HG03280 (cell line): Measurements from ENCODE around the gene CA14.
A peak's percentile ranks its signal among the peaks of the same experiment; 100 is the strongest.
"Not testable (repeated sequence)": the region's sequence is repeated elsewhere in the genome, so short reads cannot be mapped to it uniquely, and the experiment has no call there.

ENCODE experiments used
- ATAC-seq: cut with Tn5 transposase; IDR thresholded peaks from one replicate; pipeline ENCODE4 v1.9.1; 2021; ENCODE audit warnings: mild to moderate bottlenecking, moderate library complexity; ENCODE audit not compliant: unreplicated experiment

The CA14 gene

GRCh38 chr1:150257624-150258585 is at the start of gene CA14:
Gene CA14 (plus strand): TSS chr1:150257774. CDS start chr1:150258129, 355 bp downstream.
- no peak for ATAC-seq

DNA sequence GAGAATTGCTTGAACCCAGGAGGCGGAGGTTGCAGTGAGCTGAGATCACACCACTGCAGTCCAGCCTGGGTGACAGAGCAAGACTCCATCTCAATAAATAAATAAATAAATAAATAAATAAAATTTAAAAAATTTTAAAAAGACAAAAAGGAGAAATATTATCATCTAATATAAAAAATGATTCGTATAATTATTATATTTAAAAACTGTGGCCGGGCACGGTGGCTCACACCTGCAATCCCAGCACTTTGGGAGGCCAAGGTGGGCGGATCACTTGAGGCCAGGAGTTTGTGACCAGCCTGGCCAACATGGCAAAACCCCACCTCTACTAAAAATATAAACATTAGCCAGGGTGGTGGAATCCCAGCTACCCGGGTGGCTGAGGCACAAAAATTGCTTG is 49.1 kb upstream of the CA14 start:
- ATAC-seq: not testable (repeated sequence)

DNA sequence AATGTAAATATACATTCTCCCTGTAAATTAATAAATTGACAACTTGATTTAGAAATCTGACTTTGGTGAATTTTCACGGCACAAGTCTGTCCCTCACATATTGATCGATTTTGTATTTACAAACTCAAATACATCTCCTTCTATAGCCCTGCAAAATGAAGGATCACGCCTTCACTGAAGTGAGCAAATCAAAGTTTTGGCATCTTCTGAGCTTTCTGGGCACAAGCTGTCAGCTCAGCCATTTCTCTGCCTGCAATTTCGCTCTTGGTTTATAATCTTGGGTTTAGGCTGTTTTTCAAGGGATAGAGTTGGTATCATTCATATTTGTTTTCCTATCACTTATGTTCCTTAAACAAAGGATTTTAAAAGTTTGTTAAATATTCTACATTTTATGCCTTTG is 47.5 kb upstream of the CA14 start:
- no peak for ATAC-seq

DNA sequence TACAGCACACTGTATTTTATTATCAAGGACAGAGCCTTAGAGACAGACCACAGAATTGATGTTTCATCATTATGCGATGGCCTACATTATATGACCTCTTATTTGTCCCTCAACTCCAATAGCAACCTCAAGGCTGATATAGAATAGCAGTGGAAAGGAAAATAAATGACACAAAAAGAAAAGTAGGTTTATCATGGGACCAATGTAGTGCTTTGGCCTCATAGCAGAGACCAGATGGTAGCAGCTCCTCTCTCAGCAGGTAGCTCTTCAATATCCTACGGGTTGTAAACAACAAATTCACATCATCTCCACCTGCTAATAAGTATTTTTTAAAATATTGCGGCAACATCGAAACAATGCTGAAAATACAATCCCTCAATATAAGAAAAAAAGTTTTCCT is 46.9 kb upstream of the CA14 start:
- no peak for ATAC-seq

DNA sequence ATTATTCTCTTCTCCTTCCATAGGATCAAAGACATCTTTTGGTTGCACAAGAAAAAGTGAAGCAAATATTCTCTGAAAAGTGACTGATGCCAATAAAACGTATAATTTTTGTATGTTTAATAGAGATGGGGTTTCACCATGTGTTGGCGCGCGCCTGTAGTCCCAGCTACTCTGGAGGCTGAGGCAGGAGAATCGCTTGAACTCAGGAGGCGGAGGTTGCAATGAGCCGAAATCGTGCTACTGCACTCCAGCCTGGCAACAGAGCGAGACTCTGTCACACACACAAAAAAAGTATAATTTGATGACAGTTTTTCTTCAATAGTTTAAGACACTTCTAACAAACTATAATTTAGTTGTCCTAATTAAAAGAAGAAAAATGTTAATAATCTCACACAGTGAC is 45.5 kb upstream of the CA14 start:
- no peak for ATAC-seq

DNA sequence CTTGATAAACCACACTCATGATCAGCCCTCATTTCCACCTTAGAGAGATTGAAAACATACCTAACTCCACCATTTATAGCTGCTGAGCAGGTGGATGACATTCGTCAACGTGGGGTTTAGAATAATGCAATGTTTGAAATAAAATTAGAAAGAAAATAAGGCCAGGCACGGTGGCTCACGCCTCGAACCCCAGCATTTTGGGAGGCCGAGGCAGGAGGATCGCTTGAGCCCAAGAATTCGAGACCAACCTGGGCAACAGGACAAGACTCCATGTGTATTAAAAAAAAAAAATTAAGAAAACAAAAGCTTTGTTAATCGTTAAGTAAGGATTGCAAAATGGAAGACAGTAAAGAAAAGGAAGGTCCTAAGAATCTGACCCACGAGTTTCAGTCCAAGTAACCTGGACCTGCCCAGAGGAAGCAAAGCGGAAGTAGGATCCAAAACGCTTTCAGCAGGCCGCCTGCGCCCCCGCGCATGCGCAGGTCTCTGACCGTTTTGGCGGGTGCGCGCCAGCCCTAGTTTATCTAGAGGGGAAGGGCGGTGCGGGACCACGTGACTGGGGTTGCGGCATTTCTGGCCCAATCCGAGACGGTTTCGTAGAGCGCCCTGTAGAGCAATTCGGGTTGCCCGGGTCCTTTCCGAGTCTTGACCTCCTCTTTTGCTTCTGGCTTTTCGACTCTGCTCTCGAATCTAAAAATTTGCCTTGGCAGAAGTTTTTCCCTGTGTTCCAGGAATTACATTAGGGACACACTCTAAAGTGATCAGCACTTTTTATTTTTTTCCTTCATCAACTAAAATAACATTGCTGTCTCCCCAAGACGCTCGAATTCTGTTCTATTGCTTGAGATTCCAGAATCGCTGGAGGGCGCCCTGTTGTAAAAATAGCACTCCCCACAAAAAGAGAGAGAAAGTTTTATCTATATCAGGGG is 44.1 kb upstream of the CA14 start:
- peak; percentile 94 for ATAC-seq

DNA sequence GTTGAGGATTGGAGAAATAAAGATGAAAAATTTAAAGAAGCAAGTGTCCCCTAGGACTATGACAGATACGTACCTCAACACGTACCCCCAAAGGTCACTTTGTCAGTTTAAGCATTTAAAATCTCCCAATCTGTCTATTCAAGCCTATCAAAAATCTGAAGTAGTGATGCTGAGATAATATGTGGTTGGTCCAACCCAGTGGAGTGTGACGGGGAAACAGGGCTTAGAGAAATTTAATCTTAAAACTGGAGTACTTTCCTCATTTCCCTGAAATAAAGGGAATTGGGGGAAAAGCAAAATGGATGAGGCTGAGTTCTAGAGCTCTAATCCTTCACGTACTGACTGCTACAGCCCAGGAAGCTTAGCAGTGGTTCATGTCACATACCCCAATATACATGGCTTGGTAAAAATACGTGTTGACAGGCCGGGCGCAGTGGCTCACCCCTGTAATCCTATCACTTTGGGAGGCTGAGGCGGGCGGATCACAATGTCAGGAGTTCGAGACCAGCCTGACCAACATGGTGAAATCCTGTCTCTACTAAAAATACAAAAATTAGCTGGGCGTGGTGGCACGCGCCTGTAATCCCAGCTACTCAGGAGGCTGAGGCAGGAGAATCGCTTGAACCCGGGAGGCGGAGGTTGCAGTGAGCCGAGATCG is 43.3 kb upstream of the CA14 start:
- ATAC-seq: not testable (repeated sequence)

- ATAC-seq: not testable (repeated sequence)
Measured at GRCh38 chr1:150215855-150216254, 41.7 kb upstream of the CA14 start.

DNA sequence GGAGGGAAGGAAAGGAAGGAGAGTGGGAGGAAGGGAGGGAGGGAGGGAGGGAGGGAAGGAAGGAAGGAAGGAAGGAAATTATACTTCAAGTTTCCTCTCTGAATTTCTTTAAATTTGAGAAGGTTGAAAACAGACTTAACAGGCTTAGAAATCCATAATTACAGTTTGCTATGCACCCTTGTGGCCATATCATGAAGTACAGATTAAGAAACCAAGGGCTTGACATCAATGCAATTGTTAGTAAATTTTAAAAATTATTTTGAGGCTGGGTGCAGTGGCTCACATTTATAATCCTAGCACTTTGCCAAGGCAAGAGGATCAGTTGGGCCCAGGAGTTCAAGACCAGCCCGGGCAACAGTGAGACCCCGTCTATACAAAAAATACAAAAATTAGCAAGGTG is 36.0 kb upstream of the CA14 start:
- no peak for ATAC-seq

DNA sequence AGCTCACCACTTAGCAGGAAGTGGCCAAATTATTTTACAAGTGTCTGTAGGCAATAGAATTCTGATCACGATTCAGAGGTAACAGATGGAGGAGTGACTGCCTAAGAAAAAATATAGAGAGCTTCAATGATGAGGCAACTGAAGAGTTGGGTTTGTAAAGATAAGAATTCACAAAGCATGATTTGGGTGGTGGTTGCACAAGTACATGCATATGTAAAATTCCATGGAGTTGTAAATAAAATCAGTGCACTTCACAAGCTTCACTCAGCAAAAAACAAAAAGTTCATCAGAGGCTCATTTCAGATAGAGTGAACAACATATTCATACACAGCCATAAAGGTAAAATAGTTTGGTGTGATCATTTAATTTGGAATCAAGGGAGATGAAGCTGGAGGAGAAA is 32.6 kb upstream of the CA14 start:
- ATAC-seq: no peak

- ATAC-seq: no peak
Measured at GRCh38 chr1:150225546-150225945, 32.0 kb upstream of the CA14 start.

DNA sequence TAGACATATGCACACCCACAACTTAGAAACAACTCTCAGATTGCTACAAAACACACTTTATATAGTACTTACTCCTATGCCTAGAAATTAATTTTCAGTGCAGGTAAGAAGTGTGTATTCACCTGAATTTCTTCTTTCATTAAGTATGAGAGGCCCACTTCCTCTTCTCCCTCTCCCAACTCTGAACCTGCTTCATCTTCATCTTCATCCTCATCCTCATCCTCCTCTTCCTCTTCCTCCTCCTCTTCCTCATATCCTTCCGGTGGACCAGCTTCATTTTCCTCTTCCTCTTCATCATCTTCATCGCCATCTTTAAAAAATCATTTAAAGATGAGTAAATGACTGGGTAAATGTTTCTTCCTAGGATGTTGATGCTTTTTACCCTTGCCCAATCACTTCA is 31.1 kb upstream of the CA14 start:
- ATAC-seq: no peak

- no peak for ATAC-seq
Measured at GRCh38 chr1:150227228-150227627, 30.3 kb upstream of the CA14 start.

GRCh38 chr1:150228246-150228645 is 29.3 kb upstream of the CA14 start:
- not testable (repeated sequence) for ATAC-seq

DNA sequence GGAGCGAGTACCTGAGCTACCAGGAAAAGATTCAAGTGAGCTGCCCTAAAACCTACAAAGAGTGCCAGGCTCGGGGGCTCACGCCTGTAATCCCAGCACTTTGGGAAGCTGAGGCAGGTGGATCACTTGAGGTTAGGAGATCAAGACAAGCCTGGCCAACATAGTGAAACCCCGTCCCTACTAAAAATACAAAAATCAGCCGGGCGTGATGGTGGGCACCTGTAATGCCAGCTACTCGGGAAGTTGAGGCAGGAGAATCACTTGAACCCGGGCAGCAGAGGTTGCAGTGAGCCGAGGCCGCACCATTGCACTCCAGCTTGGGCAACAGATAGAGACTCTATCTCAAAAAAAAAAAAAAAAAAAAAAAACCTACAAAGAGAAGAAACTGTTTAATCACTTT is 24.7 kb upstream of the CA14 start:
- not testable (repeated sequence) for ATAC-seq

GRCh38 chr1:150233359-150234308 is 23.9 kb upstream of the CA14 start:
- no peak for ATAC-seq

GRCh38 chr1:150234309-150234565 is 23.3 kb upstream of the CA14 start:
- ATAC-seq: no peak

- ATAC-seq: peak; percentile 48
Measured at GRCh38 chr1:150234566-150235293, 22.8 kb upstream of the CA14 start.

GRCh38 chr1:150235294-150235851 is 22.2 kb upstream of the CA14 start:
- ATAC-seq: no peak
